Inferior parietal cortex (tissue), 1 donor: ENCODE results near the gene ABCG2.
"Not testable (repeated sequence)": the region's sequence is repeated elsewhere in the genome, so short reads cannot be mapped to it uniquely, and the experiment has no call there.

Experiments
- DNase-seq: peaks from one replicate; pipeline ENCODE4 v3.0.0-alpha.2; 2016; ENCODE audit errors: extremely low spot score

ABCG2 gene

DNA sequence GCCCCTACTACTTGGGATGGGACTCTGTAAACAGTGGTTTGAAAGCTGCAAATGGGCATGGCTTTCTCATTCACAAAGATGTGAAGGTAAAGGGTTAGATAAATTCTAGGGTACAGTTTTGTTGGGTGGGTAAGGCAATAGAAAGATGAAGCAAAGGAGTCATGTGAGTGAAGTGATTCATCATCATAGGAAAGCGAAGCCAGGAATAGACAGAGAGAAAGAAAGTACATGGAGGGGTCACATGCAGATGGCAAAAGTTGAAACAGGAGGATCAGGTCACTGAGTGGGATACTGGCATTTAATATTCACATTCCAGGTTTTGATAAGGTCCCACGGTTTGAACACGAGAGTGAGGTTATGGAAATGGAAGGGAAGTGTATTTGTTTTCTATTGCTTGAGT lies 8.2 kb upstream of the ABCG2 start:
- no peak for DNase-seq

DNA sequence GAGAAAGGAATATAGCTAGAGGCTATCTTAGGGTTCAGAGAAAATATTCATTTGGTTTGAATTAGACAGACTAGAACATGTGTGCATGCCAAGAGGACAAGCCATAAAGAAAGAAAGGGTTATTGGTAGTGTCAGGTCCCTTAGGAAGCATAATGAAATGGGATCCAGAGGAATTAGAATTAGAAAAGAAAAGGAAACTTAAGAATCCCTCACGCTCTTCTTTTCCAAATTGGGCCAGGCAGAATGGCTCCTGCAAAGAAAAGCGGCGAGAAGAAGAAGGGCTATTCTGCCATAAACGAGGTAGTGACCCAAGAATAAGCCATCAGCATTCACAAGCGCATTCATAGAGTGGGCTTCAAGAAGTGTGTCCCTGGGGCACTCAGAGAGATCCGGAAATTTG lies 4.9 kb upstream of the ABCG2 start:
- no peak for DNase-seq

DNA sequence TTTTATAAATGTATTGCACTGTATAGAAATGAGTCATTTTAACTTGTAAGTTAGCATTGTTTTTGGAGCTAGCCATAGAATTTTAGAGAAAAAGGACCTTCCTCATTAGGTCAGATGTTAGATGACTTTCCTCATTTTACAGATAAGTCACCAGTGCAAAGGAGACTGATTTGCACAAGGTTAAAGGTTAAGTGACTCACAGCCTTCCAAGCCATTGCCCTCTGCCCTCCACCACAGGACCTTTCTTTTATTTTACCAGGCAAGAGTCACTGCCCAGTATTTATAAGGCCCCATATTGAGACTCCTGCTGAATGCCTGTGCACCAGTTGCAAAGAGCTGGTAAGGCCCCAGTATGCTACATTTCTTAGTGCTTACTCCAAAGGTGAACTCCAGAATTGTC lies 4.2 kb upstream of the ABCG2 start:
- no peak for DNase-seq

DNA sequence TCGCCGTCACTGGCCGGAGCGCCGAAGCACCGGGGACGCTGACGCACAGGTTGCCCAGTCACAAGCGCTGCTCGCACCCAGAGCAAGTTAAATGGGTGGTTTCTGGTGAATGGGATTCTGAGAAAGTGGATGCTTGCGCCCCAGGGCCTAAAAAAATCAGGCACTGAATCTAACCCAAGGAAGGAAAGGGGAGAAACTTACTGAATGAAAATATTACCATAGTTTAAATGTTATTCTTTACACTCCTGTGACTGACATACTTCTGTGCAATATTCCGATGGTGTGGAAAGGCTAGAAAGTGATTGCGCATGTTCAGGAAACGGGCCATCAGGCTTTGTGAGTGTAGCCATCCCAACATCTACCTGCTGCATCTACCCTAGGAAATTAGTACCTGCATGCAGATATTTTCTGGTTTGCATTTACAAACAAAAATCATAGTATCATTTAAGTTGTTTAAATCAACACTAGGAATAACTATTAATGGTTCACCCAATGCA lies 838 bp upstream of the ABCG2 start:
- DNase-seq: no peak

DNA sequence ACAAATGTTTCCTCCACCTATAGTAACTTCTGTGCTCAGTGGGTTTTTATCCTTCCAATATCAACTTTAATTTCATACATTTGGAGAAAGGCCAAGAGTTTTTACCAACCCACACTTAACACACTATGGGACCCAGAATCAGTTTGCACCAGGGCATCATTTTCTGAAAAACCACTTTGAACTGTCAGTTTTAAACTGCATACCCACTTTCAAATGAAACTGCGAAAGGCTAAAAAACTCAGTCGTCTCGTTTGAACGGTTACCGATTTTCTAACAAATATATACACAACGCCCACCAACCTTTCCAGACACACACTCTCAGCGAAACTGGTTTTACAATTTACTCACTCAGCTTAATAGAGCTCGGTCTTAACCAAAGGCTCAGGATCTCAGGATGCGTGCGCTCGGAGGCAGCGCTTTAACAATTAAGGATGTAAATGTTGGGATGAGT lies 376 bp downstream of the ABCG2 start:
- no peak for DNase-seq

GRCh38 chr4:88152331-88152730 lies 6.1 kb downstream of the ABCG2 start:
- not testable (repeated sequence) for DNase-seq

DNA sequence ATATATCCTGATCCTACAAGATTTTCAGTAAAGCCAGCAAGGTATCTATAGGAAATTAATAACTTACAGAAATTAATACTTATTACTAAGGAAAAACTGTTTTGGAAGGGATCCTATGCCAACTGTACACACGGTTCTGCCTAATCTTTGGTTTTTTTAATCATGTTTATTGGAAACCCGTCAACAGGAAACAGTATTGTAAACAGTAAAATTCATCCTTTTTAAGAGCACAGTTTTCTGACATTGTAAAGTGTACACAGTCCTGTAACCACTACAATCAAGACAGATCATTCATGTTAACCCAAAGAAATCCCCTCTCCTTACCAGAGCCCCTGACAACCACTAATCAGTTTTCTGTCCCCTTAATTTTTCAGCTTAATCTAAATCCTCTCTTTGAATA lies 9.9 kb downstream of the ABCG2 start:
- no peak for DNase-seq

DNA sequence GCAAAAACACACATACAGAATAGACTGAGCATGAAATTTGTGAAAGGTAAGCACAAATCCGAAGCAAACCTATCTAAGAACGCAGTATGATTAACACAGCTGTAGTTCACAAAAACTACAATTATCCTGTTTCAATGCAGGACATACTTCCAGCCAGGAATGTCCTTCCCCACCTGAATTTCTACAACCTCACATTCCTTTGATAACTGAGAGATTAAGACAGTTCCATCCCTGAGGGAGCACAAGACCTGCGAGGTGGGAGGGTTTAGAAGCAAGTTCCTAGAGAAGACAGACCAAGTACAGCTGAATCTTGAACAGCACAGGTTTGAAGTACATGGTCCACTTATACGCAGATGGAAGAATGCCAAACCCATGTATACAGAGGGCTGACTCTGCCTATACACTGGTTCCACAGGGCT lies 10.6 kb downstream of the ABCG2 start:
- no peak for DNase-seq

- DNase-seq: no peak
These were observed 11.5 kb downstream of the ABCG2 start for GRCh38 chr4:88146891-88147290.

GRCh38 chr4:88144866-88145300 lies 13.6 kb downstream of the ABCG2 start:
- DNase-seq: no peak

DNA sequence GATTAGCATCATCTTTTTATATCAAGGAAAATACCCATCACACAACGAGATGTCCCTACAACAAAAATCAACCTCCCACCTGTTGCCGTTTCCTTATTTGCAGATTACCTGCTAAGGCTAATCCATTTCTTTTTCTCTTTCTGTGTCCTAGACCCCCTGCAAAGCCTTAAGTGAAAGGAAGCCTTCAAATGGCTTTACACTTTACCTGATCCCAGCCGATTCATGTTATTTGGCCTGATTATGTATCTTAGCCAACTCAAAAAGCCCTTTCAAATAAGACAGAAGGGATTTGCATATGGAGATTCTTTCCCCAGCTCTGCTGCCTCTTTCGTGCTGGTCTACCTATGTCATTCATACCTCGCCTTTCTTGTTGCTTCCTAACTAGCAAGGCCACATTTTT lies 14.4 kb downstream of the ABCG2 start:
- DNase-seq: no peak

- DNase-seq: no peak
These were observed 14.9 kb downstream of the ABCG2 start for GRCh38 chr4:88143504-88143903.

DNA sequence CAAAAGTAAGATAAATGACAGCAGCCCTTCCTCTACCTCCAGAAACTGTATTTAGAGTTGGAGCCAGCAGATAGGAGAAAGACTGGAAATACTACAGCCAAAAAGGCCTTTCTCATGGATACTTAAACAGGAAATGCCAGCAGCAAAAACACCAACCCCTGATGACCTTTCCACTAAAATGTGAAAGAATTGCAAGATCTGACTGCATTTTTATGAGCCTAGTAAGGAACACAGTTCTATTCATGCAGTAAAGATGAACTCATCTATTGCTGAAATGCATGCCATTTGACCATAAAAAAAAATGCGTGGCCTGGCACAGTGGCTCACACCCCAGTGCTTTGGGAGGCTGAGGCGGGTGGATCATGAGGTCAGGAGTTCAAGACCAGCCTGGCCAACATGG lies 19.9 kb downstream of the ABCG2 start:
- no peak for DNase-seq

DNA sequence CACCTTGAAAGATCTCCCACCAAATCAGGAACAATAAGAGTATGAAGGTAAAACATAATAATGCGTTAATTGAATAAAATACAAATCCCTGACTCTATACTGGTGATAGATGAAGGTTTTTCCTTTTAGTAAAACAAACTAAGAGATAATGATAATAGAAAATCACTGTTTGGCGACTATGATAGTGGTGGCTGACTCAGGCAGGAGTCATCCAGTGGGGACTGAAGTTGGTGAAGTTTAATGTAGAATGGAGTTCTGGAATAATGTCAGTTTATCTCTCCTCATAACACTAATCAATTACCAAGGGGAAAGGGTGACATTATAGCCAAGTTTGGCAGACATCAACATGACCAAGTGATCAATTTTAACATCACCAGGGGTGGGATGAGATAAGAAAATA lies 21.3 kb downstream of the ABCG2 start:
- DNase-seq: no peak

GRCh38 chr4:88136249-88136648 lies 22.2 kb downstream of the ABCG2 start:
- no peak for DNase-seq

DNA sequence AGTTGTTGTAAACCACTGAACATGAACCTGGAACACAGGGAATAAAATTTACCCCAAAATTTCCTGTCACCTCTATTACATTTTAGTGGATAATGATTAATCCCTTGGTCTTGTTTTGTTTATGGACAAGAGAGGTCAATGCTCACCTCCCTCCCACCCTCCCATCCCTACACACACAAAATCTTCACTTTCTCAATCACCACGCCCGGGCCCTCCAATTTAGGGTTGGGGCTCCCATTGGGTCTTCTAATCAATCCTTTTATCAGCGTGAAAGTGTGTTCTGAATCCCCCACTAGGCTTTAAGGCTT lies 23.1 kb downstream of the ABCG2 start:
- no peak for DNase-seq

DNA sequence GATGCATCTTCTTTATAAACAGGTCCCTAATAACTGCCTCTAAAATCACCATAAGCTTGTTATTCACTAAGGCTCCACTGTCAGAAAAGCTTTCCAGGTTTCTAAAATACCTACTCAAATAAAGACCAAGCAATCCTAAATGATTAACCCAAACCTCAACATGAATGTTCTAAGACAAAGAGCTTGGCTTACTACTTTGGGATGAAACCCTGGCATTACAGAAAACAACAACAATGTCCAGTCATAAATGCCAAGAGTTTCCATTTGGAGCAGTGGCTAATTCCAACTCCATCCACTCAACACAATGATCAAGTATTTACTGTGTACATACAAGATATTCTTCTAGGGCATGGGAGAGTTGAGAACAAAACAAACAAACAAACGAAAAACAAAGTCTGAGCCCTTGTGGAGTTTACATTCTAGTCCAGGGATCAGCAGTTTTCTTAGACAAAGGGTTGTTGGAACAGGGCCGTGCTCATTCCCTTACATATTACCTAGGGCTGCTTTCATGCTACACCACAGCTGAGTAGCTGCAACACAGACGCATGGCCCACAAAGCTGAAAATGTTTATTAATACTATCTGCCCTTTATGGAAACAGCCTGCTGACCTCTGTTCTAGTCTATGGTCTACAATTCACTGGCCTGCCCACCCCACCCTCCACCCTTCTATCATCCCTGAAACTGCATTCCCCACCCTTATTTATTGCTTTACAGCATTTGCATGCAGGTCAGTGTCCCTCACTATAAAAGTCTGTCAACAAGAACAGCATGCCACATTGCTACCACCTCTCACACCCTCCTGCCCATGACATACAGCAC lies 23.7 kb downstream of the ABCG2 start:
- DNase-seq: no peak

DNA sequence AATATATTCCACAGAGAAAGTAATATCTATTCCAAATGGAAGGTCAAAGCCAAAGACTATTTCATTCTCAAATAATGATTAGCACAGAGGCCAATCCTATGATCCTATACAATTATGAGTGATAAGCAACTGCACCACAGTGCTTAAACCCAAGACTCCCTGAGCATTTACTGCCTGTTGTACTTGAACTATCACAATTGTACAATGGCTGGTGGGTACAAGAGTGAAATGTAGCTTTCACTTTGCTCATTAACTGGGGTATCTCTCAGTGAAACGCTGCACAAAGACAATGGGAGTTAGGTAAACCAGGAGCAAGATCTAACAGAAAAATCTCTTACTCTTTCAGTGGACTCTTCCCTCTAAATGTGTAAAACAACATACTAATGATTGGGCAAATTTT lies 24.3 kb downstream of the ABCG2 start:
- no peak for DNase-seq

GRCh38 chr4:88130544-88131305 lies 27.7 kb downstream of the ABCG2 start:
- DNase-seq: no peak

DNA sequence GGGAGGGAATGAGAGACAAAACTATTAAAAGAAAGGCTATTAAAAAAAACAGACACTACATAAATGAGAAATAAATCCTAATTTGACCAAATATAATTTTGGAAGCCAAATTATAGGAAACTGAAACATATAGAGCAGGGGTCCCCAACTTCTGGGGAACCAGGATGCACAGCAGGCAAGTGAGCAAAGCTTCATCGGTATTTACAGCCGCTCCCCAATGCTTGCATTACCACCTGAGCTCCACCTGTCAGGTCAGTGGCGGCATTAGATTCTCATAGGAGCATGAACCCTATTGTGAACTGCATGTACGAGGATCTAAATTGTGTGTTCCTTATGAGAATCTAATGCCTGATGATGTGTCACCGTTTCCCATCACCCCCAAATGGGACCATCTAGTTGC lies 28.4 kb downstream of the ABCG2 start:
- no peak for DNase-seq

DNA sequence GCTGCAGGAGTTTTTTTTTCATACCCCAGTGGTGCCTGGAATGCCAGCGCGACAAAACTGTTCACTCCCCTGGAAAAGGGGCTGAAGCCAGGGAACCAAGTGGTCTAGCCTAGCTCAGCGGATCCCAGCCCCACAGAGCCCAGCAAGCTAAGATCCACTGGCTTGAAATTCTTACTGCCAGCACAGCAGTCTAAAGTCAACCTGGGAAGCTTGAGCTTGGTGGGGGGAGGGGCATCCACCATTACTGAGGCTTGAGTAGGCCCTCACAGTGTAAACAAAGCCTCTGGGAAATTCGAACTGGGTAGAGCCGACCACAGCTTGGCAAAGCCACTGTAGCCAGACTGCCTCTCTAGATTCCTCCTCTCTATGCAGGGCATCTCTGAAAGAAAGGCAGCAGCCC lies 36.2 kb downstream of the ABCG2 start:
- not testable (repeated sequence) for DNase-seq

DNA sequence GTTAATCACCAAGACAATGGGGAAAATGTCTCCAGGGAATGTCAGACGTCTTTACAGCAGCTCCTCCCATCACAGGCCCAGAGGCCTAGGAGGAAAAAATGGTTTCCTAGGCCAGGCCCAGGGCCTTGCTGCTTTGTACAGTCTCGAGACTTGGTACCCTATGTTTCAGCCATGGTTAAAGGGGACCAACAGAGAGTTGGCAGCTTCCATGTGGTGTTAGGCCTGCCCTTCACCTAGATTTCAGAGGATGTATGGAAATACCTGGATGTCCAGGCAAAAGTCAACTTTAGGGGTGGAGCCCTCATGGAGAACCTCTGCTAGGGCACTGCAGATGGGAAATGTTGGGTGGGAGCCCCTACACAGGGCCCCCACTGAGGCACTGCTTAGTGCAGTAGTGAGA lies 38.5 kb downstream of the ABCG2 start:
- DNase-seq: no peak

GRCh38 chr4:88115587-88115986 lies 42.9 kb downstream of the ABCG2 start:
- no peak for DNase-seq
